ENCODE results near the gene RCVRN. TPM values are rescaled to one million over a fixed set of nuclear protein-coding genes. Genes with fewer than 3 reads are reported as not detected.
"Not testable (repeated sequence)": the region's sequence is repeated elsewhere in the genome, so short reads cannot be mapped to it uniquely, and the experiment has no call there.

Gene RCVRN
- total RNA-seq, 1 donor from 2014 or later: not detected

GRCh38 chr17:9925457-9925856, 20.4 kb upstream of the RCVRN start:
- H3K4me3 ChIP-seq (ENCODE audit: low read depth, low read length): no peak overlapping the region
- no peak for TF ChIP-seq CTCF (conservative IDR thresholded peaks at IDR 0.05; ENCODE audit: low read depth, low read length)
- no peak for DNase-seq (ENCODE audit: low read depth)

- DNase-seq (ENCODE audit: low read depth): peak; percentile 39
- peak; percentile 86 for TF ChIP-seq CTCF (conservative IDR thresholded peaks at IDR 0.05; ENCODE audit: low read depth, low read length)
- H3K4me3 ChIP-seq (ENCODE audit: low read depth, low read length): no peak overlapping the region
These were observed 19.7 kb upstream of the RCVRN start for GRCh38 chr17:9924735-9925191.

GRCh38 chr17:9922012-9922848, 17.2 kb upstream of the RCVRN start:
- no peak overlapping the region for H3K4me3 ChIP-seq (ENCODE audit: low read depth, low read length)
- DNase-seq (ENCODE audit: low read depth): no peak
- TF ChIP-seq CTCF (conservative IDR thresholded peaks at IDR 0.05; ENCODE audit: low read depth, low read length): no peak

- not testable (repeated sequence) for DNase-seq (ENCODE audit: low read depth)
These were observed 16.1 kb upstream of the RCVRN start for GRCh38 chr17:9921216-9921615.

GRCh38 chr17:9918804-9919352, 13.8 kb upstream of the RCVRN start:
- no peak overlapping the region for H3K4me3 ChIP-seq (ENCODE audit: low read depth, low read length)
- no peak for TF ChIP-seq CTCF (conservative IDR thresholded peaks at IDR 0.05; ENCODE audit: low read depth, low read length)
- DNase-seq (ENCODE audit: low read depth): no peak

More at GRCh38 chr17:9921216-9921615, 16.1 kb upstream of the RCVRN start:
- H3K4me3 ChIP-seq (ENCODE audit: low read depth, low read length): not testable (repeated sequence)

- H3K4me3 ChIP-seq (ENCODE audit: low read depth, low read length): no peak overlapping the region
- TF ChIP-seq CTCF (conservative IDR thresholded peaks at IDR 0.05; ENCODE audit: low read depth, low read length): no peak
- DNase-seq (ENCODE audit: low read depth): no peak
These were observed 13.3 kb upstream of the RCVRN start for GRCh38 chr17:9918352-9918751.

GRCh38 chr17:9917801-9918200, 12.7 kb upstream of the RCVRN start:
- no peak for TF ChIP-seq CTCF (conservative IDR thresholded peaks at IDR 0.05; ENCODE audit: low read depth, low read length)
- no peak overlapping the region for H3K4me3 ChIP-seq (ENCODE audit: low read depth, low read length)
- no peak for DNase-seq (ENCODE audit: low read depth)

Measured in epithelial cell of proximal tubule (primary cell).